ENCODE data around the gene ERCC5. TPM values are rescaled to one million over a fixed set of nuclear protein-coding genes. Genes with fewer than 3 reads are reported as not detected.

Gene ERCC5
- total and polyA plus RNA-seq, 2 of the 8 experiments (the other 6 are each of a cell fraction or from before 2014, with no cell fraction given), result 3.8 to 24.4 TPM

- H3K4me2 ChIP-seq (ENCODE audit: insufficient read depth in 1 of 2, low read depth in 2 of 2, low read length in 2 of 2), result no peak overlapping the region
- WGBS, 2 experiments (ENCODE audit: extremely low coverage in 1 of 2, insufficient coverage in 1 of 2, insufficient read length in 1 of 2, insufficient replicate concordance in 2 of 2, low coverage in 1 of 2, low lambda C conversion rate in 2 of 2, missing lambda C conversion rate in 1 of 2), result 94% methylated on average over 5 of the region's 5 CpGs; no CpG with 5 or more reads in 1 of the 2 experiments
- POLR2A ChIA-PET (ENCODE audit: partially characterized antibody), result no interaction called here
- no peaks in the 10 kb centered on the region for H4K20me1 ChIP-seq (replicated peaks in 1 of 2; ENCODE audit: control insufficient read depth in 1 of 2, insufficient read depth in 2 of 2, low read length in 2 of 2)
- no peaks in the 10 kb centered on the region for H3K9me3 ChIP-seq (ENCODE audit: insufficient read depth in 2 of 2, low read depth in 1 of 2, low read length in 1 of 2)
- no peak for DNase-seq (ENCODE audit: low read depth in 1 of 2, low spot score in 2 of 2)
- H3K4ac ChIP-seq (replicated peaks; ENCODE audit: insufficient read length, low read depth, low read length), result no peak overlapping the region
- no peaks in the 10 kb centered on the region for H3K27me3 ChIP-seq (replicated peaks in 1 of 4; ENCODE audit: control insufficient read depth in 3 of 4, extremely low read depth in 1 of 4, insufficient read depth in 3 of 4, low read length in 3 of 4)
- no peak overlapping the region for H4K8ac ChIP-seq (ENCODE audit: extremely low read depth, insufficient read depth, low read length)
- no peaks in the 10 kb centered on the region for H3K36me3 ChIP-seq (ENCODE audit: control insufficient read depth in 2 of 4, insufficient read depth in 4 of 4, low read length in 3 of 4)
- no peak overlapping the region for H4K5ac ChIP-seq (ENCODE audit: insufficient read length, low read depth, low read length)
- H3K56ac ChIP-seq (replicated peaks; ENCODE audit: insufficient read length, low read depth, low read length), result no peak overlapping the region
- CTCF ChIA-PET (ENCODE audit: partially characterized antibody), result no interaction called here
- no peak for FAIRE-seq
- H2AFZ ChIP-seq (ENCODE audit: low read length), result no peak overlapping the region
- H3K27ac ChIP-seq (ENCODE audit: low read depth, low read length), result no peak overlapping the region
- no peaks in the 10 kb centered on the region for H3K23me2 ChIP-seq (ENCODE audit: low read depth, low read length)
- no peaks in the 10 kb centered on the region for H3K79me1 ChIP-seq (ENCODE audit: low read depth, low read length)
- H2BK5ac ChIP-seq (ENCODE audit: low read depth, low read length), result no peak overlapping the region
- no peak overlapping the region for H2AK5ac ChIP-seq (ENCODE audit: low read depth, low read length)
- no peaks in the 10 kb centered on the region for H3K4me1 ChIP-seq (replicated peaks in 1 of 4; ENCODE audit: control insufficient read depth in 3 of 4, insufficient read depth in 4 of 4, low read length in 3 of 4)
- H3K18ac ChIP-seq (ENCODE audit: extremely low read depth, low read length), result no peak overlapping the region
- H2BK120ac ChIP-seq (replicated peaks; ENCODE audit: low read depth, low read length), result no peak overlapping the region
- no peaks in the 10 kb centered on the region for H3K79me2 ChIP-seq (ENCODE audit: control insufficient read depth in 1 of 2, insufficient read depth in 2 of 2, low read length in 2 of 2)
- H2BK20ac ChIP-seq (ENCODE audit: low read length), result no peak overlapping the region
- no peak overlapping the region for H2BK12ac ChIP-seq (ENCODE audit: low read depth, low read length)
- H2BK15ac ChIP-seq (ENCODE audit: low read length), result no peak overlapping the region
- H3K9ac ChIP-seq (replicated peaks in 1 of 4; ENCODE audit: extremely low read depth in 1 of 4, low read depth in 3 of 4, low read length in 3 of 4), result no peak overlapping the region; a peak in 1 of 7 replicates
- no peak overlapping the region for H4K91ac ChIP-seq (replicated peaks; ENCODE audit: insufficient read length, low read length)
- no peak overlapping the region for H3K14ac ChIP-seq (ENCODE audit: insufficient read length)
- no peak overlapping the region for H3K4me3 ChIP-seq (ENCODE audit: extremely low read depth in 1 of 4, insufficient read depth in 2 of 4, low read depth in 3 of 4, low read length in 4 of 4)
- no peak overlapping the region for H3K23ac ChIP-seq (ENCODE audit: insufficient read length)
- no peak for TF ChIP-seq TEAD4 (IDR thresholded peaks at IDR 0.05; ENCODE audit: low read depth, low read length)
- TF ChIP-seq HDAC2 (IDR thresholded peaks at IDR 0.05; ENCODE audit: borderline replicate concordance in 1 of 2, low read depth in 2 of 2, low read length in 2 of 2), result no peak
- TF ChIP-seq MAX (IDR thresholded peaks at IDR 0.05), result no peak
- TF ChIP-seq MAFK (IDR thresholded peaks at IDR 0.05; ENCODE audit: low read depth, low read length), result no peak
- TF ChIP-seq USF2 (IDR thresholded peaks at IDR 0.05; ENCODE audit: low read length), result no peak
- TF ChIP-seq POLR2A (IDR thresholded peaks at IDR 0.05; ENCODE audit: control extremely low read depth in 1 of 2, low read depth in 2 of 2, low read length in 2 of 2), result no peak
- TF ChIP-seq E2F6 (IDR thresholded peaks at IDR 0.05), result no peak
- no peak for TF ChIP-seq JUN (IDR thresholded peaks at IDR 0.05; ENCODE audit: low read depth, low read length)
- no peak for TF ChIP-seq RFX5 (IDR thresholded peaks at IDR 0.05; ENCODE audit: borderline replicate concordance, low read depth, low read length)
- TF ChIP-seq SIX5 (IDR thresholded peaks at IDR 0.05; ENCODE audit: low read depth, low read length), result no peak
- no peak for TF ChIP-seq SRF (IDR thresholded peaks at IDR 0.05; ENCODE audit: low read depth, low read length)
- TF ChIP-seq TAF7 (optimal IDR thresholded peaks at IDR 0.05; ENCODE audit: borderline replicate concordance, low read depth, low read length), result no peak
- no peak for TF ChIP-seq BRCA1 (IDR thresholded peaks at IDR 0.05; ENCODE audit: low read depth, low read length)
- TF ChIP-seq TBP (IDR thresholded peaks at IDR 0.05; ENCODE audit: low read depth, low read length), result no peak
Observed at GRCh38 chr13:102839462-102839861, 6.4 kb upstream of the ERCC5 start.
